GM18499 (cell line): ENCODE data around the gene DIO2.

Source experiments
- ATAC-seq: cut with Tn5 transposase; IDR thresholded peaks from one replicate; pipeline ENCODE4 v1.9.1; 2021; ENCODE audit warnings: moderate number of reproducible peaks; ENCODE audit not compliant: insufficient read depth, unreplicated experiment

Gene DIO2

DNA sequence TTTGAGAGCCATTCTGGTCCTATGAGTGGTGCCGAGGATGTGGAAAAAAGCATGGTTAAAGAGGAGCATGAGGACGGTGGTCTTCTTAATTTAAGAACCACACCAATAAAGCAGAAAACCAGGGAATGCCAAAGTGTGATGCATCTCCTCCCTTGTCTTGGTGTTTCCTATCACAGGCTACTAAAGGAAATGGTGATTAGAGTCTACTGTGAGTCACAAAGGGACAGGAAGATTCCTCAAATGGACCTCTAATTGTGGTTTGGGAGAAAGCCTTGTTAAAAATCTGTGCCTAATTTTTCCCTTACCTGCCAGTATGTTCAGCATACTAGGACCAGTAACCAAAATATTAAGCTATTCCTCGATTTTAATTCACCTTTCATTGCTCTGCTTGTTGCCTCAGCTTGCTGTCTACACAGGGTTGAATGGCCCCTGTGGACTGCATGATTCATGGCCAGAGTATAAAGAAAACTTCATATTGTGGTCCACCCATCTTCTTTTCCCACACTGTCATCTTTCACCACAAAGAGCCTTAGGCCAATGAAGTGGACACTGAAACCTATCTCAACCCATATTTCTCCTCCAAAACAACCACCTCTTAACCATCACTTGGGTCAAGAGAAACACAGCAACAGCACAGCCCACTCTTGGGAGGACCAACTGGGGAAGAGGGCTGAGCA lies 38.8 kb downstream of the DIO2 start:
- no peak for ATAC-seq

DNA sequence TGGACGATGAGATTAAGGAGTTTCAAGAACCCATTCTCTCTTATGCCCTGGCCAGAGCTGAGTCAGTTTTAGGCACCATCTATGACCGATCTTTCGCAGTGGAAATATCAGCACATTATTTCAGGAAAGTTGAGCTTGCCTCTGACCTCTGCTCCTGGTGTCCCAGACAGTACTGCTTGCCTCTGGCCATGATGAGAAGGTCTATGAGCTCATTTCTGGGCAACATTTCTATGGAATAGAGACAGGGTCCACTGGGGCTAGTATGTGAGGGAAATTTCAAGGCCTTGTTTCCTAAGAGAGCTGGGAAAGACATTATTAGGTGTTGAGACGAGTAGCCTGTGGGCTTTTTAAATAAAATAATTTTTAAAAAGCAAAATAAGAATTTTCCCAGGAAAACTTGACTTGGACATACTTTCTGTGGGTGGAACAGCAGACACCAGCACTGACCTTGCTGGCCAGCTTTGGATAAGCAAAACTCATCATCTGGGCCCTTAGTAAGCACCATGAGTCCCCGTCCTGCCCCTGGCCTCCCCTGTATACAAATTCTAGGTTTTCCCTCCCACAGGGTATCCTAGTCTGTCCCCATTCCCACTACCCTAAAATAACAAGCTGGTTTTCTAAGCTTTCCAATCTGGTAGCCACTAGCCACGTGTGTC lies 43.4 kb downstream of the DIO2 start:
- ATAC-seq: no peak

DNA sequence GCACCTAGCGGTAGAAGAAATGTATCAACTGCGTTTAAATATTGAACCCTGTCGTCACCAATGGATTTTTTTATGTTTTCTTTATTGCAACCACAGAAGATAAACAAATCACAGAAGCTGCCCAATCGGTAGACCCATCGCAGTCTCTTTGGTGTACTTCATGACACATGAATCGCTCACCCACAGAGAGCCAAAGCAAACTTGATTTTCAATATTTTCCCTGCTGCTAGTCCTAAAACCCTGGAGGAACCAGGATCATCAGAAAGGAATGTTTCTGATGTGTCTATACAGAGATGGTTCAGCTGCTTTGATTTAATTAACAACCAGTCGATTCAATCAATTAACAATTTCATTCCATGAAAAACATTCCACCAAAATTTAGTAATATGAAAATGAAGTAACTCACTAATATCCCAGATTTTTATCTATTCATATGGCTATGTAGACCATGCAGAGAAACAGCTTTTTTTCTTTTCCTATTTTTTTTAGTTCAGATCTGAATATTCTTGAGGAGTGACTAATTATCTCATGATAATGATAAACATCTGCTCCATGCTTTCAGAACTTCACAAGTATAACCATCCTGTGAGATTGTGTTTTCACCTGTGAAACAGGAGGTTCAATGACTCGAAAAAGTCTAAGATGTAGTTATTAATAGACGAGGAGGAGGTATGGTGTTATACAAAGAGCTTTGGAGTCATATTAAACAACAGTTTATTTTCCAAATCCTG lies 46.1 kb downstream of the DIO2 start:
- ATAC-seq: no peak

DNA sequence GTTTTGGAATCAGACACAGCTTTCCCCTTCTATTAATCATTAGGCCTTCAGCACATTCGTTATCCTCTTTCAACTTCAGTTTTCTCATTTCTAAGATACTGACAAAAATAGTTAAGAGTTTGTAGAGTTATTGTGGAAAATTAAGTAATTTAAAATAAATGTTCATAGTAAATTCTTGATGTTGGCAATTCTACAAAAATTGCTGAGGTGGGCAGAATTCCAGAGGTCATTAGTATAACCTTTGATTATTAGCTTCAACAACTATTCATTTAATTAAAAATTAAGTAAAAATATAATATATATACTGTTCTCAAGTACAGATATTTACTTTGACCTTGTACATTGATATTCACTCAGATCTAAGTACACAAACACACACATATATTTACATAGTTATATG lies 58.5 kb downstream of the DIO2 start:
- ATAC-seq: no peak

DNA sequence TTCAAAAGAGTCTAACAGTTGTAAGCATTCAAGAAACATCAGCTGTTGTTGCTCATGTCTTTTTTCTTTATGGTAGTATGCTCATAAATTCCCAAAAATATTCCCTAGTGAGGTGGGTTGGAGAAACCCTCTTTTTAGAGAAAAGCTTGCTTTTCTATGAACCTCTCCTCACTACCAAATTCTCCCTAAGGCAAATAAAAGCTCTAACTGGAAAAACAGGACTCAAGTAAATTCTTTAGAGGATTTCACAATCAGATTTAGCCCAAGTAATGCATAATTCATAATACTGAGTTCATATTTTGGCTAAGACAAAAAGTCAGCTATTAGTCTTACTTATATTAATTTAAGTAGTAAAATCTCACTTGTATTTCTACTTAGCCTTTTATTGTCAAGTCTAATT lies 59.1 kb downstream of the DIO2 start:
- no peak for ATAC-seq

DNA sequence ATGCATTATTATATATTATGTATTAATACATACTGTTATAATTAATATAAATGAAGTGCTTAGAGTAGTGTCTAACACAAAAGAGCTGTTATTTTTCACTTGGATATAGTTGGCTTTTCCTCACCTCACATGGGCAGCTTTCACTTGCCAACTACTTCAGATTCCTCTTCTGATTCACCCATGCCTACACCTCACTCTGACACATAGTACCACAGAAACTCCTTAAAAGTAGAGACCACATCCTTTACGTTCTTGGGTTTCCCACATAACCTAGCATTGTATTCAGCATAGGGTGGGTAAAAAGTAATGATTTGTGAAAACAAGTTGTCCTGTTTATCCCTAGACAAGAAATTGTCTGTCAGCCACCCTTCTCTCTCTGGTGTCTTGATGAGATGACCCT lies 61.0 kb downstream of the DIO2 start:
- no peak for ATAC-seq
